CD4-positive, alpha-beta T cell treated with Interferon gamma for 1 hour (primary cell): ENCODE data around the gene ALDH16A1.

ENCODE experiments used
- DNase-seq: peaks from one replicate; pipeline ENCODE4 v3.0.0-alpha.2; 2020

The ALDH16A1 gene

DNA sequence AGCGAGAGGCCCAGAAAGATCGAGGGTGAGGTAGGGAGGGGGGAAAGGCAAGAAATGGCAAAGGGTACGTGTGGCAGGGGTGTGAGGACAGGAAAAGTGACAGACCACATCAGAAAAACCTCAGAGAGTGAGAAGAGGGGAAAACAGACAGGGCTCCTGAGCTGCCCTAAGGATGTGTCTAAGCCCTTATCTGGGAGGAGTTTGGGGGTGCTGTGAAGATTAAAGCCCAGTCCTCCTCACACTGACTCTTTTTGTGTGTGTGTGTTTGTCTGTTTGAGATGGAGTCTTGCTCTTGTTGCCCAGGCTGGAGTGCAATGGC lies 29.1 kb upstream of the ALDH16A1 start:
- DNase-seq = no peak

DNA sequence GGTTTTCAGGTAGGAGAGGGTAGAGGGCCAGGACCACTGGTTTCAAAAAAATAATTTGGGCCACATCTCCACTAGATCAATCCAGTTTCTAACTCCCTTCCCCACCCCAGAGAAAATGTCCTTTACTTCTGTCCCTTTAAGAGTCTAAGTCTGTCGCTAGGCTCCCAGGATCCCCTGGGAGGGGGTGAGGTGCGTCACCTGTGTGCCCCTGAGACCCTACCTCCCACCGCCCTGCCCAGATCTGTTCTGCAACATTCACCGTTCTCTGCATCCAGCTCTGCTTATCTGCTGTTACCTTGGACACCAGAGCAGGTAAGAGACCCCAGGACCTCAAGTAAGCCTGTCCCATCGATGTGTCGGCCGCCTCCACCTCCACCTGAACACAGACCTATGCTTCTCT lies 27.8 kb upstream of the ALDH16A1 start, which contains the start of gene GFY:
Gene GFY, plus strand, starts transcription at position 211 of the 400 bp plus-strand sequence. CDS start 1,043 bp downstream, outside the sequence.
- DNase-seq = no peak

DNA sequence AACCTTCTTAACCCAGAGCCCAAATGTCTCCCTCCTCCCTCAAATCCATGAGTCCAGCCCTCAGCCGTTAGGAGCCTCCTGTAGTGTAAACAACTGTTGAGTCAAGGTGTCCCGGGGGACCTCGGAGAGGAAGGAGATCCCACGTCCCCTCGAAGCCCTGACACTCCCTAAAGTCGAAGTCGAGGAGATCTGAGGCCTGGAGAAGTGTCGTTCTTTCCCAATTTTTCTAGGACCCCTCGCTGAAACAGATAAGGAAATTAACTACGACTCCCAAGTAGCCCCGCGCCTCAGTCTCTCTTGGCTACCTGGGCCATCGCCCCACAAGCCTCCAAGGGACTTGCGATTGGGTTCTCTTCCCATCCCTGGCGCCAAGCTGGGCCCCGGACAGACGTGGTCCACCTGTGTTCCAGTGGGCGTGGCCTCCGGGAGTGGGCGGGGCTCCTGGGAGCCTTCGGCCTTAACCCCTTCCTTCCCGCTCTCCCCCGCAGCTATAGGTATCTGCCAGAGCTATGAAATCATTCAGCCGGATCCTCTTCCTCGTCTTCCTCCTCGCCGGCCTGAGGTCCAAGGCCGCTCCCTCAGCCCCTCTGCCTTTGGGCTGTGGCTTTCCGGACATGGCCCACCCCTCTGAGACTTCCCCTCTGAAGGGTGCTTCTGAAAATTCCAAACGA lies 27.0 kb upstream of the ALDH16A1 start:
- DNase-seq = no peak

DNA sequence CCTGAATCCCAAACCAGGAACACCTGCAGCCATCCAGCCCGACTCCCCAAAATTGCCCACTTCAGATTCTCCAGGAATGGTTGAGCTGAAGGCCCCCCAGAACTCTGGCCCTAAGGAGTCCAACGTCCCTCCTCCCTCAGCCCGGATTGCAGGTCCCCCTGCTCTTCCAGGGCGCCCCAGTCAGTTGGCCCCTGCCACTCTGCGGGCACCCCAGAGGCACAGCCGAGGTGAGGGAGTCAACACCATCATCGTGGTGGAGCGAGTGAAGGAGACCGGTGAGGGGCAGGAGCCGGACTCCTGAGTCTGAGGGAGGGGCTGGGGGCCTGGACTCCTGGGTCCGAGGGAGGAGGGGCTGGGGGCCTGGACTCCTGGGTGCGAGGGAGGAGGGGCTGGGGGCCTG lies 25.7 kb upstream of the ALDH16A1 start:
- DNase-seq = no peak

DNA sequence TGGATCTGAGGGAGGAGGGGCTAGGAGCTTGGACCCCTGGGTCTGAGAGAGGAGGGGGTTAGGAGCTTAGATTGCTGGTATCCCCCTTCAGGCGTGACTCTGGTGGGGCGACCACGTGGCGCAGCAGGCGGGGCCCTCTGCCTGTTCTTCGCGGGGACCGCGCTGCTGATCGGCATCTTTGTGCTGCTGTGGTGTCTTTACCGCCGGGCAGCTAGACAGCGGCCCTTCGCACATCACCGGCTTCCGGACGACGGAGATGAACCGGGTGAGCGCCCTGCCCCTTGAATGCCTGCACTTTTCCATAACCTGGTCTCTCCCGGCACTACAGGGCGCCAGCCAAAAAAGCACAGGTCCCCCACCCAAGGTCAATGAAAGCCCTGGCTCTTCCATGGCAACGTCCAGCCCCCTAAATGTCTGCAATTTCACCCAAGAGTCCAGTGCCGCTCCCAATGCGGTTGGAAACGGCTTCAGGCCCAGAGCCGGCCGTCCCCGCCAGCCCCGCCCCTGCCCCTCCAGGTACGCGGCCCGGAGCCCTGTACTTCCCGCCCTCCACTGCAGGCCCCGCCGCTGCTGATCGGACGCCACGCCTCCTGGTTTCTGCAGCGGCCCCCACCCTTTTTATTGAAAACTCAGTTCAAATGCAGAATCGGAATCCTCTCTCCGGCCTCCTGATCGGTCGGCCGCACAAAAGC lies 25.0 kb upstream of the ALDH16A1 start:
- DNase-seq = no peak

DNA sequence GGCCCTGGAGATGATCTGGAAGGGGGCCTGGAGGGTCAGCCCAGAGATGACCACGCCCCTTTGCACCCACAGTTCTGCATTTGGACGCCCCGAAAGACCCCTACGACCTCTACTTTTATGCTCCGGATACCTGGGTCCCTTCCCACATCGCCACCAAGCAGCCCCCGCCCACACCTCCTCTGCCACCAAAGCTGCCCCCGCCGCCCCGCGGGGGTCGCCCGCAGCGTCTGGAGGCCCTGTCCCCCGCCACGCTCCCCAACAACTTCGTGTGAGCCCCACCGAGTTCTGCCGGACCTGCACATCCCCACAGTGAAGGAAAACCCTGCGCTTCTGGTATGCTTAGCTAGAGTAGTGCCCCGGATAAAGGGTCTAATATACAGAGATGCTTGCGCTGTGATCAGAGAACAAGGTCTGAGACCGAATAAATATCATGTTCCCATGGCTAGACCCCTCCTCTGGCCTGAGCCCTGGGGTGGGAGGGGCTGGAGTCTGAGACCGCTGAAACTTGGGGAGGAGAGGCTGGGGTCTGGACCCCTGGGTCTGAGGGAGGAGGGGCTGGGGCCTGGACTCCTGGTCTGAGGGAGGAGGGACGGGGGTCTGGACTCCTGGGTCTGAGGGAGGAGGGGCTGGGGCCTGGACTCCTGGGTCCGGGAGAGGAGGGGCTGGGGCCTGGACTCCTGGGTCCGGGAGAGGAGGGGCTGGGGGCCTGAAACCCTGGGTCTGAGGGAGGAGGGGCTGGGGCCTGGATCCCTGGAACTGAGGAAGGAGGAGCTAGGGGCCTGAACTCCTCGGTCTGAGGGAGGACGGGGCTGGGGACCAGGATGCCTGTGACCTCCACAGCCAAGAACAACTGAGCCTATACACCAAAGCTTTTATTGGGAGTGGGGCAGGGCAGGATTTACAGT lies 24.2 kb upstream of the ALDH16A1 start:
- no peak for DNase-seq

DNA sequence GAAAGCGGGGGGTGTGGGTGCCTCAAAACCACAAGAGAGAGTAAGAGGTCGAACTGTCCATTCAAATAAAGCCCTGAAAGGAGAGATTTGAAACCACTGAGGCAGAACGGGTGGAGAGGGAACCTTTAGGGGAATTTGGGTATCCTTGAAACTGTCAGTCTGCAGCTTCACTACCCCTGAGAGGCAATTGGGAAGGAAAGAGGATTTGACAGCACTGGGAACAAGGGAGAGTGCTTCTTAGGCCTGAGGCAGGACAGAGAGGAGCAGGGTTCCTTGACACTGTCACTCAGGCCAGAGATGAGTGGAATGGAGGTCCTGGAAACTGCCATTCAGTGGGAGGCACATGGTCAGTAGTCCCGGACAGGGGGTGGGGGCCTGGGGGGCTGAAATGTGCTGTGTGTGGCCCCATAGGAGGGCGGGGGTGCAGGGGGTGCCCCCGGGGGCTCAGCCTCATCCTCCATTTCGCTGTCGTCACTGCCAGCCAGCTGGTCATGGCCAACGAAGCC lies 22.8 kb upstream of the ALDH16A1 start:
- no peak for DNase-seq

DNA sequence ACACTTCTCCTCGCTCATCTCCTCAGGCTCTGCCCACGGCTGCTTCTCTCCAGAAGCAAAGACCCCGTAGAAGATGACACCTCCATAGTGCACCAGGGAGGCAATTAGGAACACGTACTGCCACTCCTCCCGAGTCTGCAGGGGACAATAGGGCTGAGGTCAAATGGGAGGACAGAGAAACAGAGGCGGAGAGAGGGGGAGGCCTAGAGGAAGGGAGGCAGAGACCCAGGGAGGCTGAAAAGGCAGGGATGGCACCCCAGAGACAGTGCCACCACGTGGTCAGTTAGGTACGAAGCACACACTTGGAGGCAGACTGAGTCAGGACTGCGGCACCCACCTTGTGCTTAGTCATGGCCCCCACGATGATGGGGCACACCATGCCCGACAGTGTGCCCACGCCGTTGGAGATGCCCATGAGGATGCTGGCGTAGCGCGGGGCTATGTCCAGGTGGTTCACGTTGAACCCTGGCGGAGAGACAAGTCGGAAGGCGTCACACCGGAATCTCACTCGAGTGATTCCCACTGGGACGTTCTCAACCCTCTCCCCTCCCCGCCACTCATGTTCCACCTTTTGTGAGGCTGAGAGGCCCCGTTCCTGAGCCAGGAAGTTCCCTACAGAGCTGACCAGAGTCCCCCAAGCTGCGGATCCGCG lies 22.2 kb upstream of the ALDH16A1 start:
- DNase-seq = no peak

DNA sequence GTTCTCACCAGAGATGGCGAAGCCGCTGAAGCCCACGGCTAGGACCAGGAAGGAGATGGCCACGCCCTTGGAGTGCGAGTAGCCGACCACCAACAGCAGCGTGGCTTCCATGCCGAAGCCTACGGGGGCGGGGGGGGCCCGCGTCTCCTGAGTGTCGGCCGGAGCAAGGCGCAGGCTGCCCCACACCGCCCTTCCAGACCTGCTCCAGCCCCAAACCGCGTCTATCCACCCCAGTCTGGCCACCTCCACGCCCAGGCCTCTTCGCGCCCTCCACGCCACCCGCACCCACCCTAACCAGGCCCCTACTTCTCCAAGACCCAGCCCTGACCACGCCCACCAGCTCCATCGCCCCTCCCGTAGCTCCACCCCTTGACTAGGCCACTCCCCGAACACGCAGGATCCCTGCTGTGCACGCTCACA lies 21.7 kb upstream of the ALDH16A1 start:
- DNase-seq = no peak

DNA sequence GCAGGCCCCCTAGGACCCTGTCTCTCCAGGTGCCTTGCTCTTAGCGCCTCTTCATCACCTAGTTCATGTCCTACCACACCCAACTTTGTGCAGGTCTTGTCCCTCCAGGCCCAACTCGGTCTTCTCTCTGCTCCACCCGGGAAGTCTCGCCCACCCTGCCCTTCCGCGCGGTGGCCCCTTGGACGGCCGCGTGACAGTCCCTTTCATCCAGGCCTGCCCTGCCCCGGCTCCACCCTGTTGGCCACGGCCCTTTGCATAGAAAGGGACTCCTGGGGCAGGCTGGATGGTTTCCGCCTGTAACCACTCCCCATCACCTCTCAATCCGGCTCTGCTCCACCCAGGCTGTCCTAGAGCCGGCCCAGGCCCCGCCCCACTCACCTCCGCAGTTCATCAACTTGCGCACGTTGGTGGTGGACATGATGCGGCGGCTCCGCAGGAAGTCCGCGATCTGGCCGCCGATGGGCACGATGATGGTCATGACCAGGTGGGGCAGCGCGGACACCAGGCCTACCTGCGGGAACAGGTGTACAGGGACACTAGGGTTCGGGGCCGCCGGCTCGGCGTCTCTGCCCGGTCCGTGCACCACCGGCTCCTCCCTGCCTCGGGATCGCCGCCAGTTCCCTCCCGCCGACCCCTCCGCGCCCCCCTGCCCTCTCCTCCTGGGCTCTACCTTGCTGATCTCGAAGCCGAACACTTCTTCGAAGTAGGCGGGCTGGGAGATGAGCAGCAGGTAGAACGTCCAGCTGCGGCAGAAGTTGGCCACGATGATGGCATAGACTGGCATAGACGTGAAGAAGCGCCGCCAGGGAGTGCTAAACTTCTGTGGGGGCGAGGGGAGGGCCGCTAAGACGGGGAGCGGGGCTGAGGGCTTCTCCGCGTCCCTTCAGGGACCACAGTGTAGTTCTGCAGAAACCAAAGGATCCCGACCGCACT lies 20.6 kb upstream of the ALDH16A1 start:
- DNase-seq = no peak

DNA sequence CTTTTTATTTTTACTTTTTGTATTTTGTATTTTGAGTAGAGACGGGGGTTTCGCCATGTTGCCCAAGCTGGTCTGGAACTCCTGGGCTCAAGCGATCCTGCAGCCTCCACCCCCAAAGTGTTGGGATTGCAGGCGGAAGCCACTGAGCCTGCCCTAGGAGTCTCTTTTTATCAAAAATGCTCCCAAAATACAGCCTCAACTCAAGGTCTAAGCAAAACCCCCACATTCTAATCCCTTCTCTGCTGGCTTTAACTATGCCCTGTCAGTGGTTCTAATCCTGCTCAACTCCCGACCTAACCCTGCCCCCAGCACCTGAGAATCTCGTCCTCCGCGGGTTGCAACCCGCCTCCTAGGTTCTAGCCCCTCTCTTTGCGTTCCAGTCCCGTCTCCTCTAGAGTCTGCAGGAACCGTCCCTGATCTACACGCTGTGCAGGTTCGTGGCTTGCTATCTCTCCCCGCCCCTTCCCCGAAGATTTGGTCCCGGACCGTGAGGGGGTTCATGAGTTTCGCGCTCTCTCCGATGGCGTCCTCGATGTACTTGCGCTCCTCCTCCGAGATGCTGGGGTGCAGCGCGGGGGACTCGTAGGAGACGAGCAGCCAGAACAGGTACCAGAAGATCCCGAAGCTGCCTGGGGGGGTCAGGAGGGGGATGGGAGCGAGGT lies 19.7 kb upstream of the ALDH16A1 start:
- DNase-seq = no peak

DNA sequence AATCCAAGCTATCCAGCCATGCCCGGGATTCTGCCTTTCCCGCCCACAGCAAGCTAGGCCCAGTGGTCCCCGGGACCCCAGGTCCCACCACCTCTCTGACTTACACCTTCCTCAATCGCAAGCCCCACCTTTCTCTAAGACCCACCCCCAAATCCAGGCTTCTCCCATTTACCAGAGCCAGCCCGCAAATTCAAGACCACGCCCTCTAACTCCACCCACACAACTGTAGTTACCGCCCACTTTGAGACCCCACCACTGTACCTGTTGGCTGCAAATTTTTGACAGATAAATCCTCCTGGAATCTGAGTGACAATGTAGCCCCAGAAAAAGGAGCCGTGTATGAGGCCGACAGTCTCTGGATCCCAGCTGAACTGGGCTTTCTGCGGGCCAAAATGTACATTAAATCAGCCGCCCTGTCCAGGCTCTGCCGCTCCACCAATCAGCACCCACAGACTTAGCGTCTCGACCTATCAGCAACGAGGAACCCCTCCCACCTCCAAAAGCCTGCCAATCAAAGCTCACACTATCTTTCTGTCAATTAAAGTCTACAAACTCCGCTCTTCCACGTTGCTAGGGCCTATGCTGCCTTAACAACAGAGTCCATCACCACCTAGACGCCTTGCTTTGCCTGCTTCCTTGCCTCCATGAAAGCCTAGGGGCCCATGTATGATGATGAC lies 18.0 kb upstream of the ALDH16A1 start:
- DNase-seq = no peak

DNA sequence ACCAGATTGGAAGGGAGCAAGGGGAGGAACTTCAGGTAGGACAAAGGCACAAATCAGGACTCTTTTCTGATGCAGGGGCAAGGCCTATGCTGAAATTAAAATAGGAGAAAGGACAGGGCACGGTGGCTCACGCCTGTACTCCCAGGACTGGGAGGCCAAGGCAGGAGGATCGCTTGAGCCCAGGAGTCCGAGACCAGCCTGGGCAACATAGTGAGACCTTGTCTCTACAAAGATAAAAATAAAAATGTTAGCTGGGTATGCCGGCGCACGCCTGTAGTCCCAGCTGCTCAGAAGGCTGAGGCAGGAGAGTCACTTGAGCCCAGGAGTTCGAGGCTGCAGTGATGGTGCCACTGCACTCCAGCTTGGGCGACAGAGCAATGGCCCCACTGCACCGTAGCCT lies 17.4 kb upstream of the ALDH16A1 start:
- DNase-seq = no peak

DNA sequence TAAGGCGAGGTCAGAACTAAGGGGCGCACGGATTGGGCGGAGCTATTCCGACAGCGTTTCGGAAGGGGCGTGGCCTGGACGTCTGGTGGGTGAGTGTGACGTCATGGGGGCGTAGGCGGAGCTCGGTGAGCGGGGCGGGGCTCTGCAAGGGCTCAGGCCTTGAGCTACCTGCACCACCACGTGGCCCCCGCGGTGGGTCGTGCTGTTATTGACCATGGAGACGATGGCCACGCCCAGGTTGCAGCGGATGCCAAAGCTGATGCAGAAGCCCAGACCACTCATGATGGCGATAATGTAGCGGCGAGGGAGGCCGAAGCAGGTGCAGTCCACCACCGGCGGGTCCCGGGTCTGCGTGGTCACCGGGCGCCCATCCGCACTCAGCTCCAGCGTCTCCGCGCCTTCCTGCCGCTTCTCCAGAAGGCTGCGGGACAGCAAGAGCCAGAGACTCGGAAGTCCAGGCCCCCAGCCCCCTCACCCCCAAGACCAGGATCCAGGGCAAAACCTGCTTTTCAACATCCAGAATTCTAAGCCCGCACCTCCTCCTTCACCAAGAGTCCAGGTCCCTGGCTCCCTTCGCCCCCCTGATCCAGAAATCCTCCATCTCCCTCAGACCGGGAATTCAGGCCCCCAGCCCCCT lies 16.5 kb upstream of the ALDH16A1 start:
- DNase-seq = peak; percentile 53

DNA sequence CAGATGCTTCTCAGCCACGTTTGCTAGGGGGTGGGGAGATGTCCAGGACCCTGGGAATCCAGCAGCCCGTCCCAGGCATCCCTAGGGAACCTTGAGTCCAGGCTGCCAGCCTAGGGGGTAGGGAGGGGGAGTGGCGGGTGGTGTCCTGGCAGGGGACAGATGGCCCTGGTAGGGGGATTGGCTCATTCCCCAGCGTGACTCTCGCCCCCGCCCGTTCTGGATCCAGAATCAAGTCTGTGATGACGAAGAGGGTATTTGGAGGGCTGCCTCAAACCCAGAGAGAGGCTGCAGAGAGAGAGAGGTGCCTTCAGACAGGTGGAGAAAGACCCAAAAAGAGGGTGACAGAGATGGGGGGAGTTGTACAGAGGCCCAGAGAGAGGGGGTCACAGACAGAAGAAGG lies 15.8 kb upstream of the ALDH16A1 start:
- DNase-seq = no peak

DNA sequence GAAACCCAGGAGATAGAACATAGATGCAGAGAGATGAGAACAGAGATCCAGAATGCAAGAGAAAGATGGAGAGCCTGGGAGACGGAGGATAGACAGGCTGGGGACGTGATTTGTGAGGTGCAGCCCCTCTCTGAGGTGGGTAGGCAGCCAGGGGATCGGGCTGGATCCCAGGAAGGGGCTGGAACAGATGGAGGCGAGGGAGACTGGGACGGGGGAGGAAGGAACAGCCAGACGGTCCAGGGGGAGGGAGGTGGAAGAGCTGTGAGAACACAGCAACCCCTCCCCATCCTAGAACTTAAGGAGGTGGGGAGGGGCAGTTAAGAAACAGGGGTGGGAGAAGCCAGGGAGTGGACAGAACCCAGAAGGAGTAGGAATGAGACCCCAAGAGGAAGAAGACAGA lies 14.8 kb upstream of the ALDH16A1 start:
- DNase-seq = no peak

DNA sequence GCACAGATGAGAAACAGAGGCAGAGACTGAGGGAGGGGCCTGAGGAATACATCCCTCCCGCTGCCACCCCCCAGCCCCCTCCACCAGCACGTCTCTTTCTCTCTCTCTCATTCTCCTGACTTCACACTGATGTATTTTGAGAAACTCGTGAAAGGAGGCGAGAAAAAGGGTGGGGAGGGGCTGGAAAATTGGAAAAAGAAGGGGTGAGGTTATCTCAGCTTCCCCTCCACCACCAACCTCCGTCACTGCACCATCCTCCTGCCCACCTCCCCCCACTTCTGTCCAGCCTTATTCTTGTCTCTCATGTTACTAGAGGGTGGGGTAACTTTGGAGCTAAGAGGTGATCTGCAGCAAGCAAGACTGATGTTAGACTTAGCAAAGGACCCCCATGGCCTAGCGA lies 13.2 kb upstream of the ALDH16A1 start:
- no peak for DNase-seq

DNA sequence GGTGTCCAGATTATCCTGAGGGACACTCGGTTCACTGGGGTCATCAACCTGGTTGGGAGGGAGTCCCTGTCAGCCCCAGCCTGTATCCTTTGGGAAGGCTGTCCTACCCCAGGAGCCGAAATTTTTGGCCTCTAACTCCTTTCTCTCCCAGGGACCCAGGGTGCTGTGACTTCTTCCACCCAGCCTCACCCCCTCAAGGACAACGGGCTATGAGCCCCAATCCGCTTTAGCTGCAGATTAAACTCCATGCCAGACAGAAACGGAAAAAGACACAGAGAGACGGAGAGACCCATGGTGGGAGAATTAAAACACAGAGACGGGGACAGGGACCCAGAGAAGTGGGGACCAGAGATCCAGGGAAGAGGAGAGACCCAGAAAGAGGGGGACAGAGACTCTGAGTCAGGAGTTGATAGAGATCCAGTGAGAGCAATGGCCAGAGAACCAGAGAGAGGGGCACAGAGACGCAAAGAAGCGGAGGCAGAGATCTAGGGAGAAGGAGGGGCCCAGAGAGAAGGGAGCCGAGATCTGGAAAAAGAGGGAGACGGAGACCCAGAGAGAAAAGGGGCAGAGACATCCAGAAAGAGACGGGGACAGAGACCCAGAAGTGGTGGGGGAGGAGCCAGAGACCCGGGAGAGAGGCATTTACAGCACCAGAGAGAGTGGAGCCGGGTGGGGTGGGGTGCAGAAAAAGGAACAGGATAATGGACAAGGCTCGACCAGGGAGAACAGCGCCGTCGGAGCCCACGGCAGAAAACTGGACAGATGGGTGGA lies 12.4 kb upstream of the ALDH16A1 start:
- DNase-seq = no peak

DNA sequence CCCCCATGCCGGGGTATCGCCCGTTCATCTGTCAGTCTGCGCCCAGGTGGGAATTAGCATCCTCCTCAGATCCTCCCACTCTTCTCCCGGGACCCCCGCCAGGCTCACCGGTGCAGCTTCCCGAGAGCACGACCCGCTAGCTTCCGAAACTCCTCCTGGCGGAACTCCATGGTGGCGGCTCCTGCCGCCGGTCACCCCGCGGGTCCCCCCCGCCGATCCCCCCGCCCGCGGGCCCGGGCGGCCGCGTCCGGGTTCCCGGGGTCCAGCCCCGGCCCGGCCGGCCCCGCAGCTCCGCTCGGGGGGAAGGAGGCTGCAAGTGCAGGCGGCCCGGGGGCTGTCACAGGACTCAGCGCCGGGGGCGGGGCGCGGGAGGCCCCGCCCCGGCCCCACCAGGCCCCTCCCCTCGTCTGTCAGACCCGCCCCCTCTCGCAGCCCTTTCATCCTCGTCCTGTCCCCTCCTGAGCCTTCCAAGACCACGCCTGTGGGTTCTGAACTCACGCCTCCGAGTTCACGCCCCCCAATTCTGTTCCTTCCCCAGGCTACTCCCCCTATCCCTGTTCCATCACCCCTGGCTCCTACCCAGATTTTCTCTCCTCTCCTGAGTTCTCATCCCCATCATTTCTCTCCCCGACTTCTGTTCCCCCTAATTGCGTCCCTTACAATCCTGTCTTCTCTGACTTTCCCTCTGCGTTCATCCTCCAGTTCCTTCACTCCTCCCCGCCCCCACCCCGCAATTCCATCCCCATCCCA lies 11.6 kb upstream of the ALDH16A1 start, which contains the start of gene SLC17A7:
Gene SLC17A7, minus strand, starts transcription at position 318 of the 750 bp plus-strand sequence. Its CDS starts 148 bp downstream, at position 170.
- peak; percentile 39 for DNase-seq
